Loucy (cell line): ENCODE results near the gene INTS1.

Experiments used
- EZH2phosphoT487 ChIP-seq: fragments of 200-600 bp; IDR thresholded peaks from 2 replicates; pipeline ENCODE4 v1.6.1; 2018; ENCODE audit warnings: antibody characterized with exemption, mild to moderate bottlenecking, moderate library complexity, borderline replicate concordance
- TF ChIP-seq, protein P1 (sequence below): fragments of 200-600 bp; sonication (generic); conservative IDR thresholded peaks from 2 replicates; pipeline ENCODE4 v1.5.1; 2014; ENCODE audit warnings: mild to moderate bottlenecking, antibody characterized with exemption, low read length

- TF ChIP-seq, protein P1, sequence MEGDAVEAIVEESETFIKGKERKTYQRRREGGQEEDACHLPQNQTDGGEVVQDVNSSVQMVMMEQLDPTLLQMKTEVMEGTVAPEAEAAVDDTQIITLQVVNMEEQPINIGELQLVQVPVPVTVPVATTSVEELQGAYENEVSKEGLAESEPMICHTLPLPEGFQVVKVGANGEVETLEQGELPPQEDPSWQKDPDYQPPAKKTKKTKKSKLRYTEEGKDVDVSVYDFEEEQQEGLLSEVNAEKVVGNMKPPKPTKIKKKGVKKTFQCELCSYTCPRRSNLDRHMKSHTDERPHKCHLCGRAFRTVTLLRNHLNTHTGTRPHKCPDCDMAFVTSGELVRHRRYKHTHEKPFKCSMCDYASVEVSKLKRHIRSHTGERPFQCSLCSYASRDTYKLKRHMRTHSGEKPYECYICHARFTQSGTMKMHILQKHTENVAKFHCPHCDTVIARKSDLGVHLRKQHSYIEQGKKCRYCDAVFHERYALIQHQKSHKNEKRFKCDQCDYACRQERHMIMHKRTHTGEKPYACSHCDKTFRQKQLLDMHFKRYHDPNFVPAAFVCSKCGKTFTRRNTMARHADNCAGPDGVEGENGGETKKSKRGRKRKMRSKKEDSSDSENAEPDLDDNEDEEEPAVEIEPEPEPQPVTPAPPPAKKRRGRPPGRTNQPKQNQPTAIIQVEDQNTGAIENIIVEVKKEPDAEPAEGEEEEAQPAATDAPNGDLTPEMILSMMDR: no peak
- no peak for TF ChIP-seq EZH2phosphoT487
These were observed 82.2 kb downstream of the INTS1 start for GRCh38 chr7:1421946-1422345.
